Loucy (cell line): Measurements from ENCODE around the gene TEX14.
A peak's percentile ranks its signal among the peaks of the same experiment; 100 is the strongest.

ENCODE experiments used
- H2AFZ ChIP-seq: fragments of 200-600 bp; sonication (generic); 2 replicates; pipeline ENCODE4 v1.6.0; 2016; ENCODE audit warnings: antibody characterized with exemption, mild to moderate bottlenecking, low read length, moderate library complexity
- H3F3A ChIP-seq: fragments of 200-600 bp; 2 replicates; pipeline ENCODE4 v1.6.0; 2016; ENCODE audit warnings: antibody characterized with exemption, low read depth, mild to moderate bottlenecking
- H3K27me3 ChIP-seq: fragments of 200-600 bp; sonication (generic); 2 replicates; pipeline ENCODE4 v1.6.1; 2014; ENCODE audit warnings: low read length, mild to moderate bottlenecking; ENCODE audit not compliant: insufficient read depth, poor library complexity, severe bottlenecking
- H3K36me3 ChIP-seq: fragments of 200-600 bp; sonication (generic); 2 replicates; pipeline ENCODE4 v1.6.1; 2016; ENCODE audit warnings: low read length; ENCODE audit not compliant: insufficient read depth
- H3K4me1 ChIP-seq: fragments of 200-600 bp; sonication (generic); 2 replicates; pipeline ENCODE4 v1.5.1; 2014; ENCODE audit warnings: low read length, mild to moderate bottlenecking; ENCODE audit not compliant: insufficient read depth, poor library complexity, severe bottlenecking
- H3K4me2 ChIP-seq: fragments of 200-600 bp; sonication (generic); 2 replicates; pipeline ENCODE4 v1.6.0; 2014; ENCODE audit warnings: antibody characterized with exemption, low read length, low read depth, mild to moderate bottlenecking; ENCODE audit not compliant: poor library complexity, severe bottlenecking
- H3K4me3 ChIP-seq: fragments of 200-600 bp; sonication (generic); 2 replicates; pipeline ENCODE4 v1.5.1; 2014; ENCODE audit warnings: low read length, mild to moderate bottlenecking, mixed read lengths; ENCODE audit not compliant: poor library complexity, severe bottlenecking
- H3K79me2 ChIP-seq: fragments of 200-600 bp; sonication (generic); 2 replicates; pipeline ENCODE4 v1.6.1; 2014; ENCODE audit warnings: low read length; ENCODE audit not compliant: insufficient read depth
- H3K9ac ChIP-seq: fragments of 200-600 bp; sonication (generic); 2 replicates; pipeline ENCODE4 v1.6.0; 2014; ENCODE audit warnings: mild to moderate bottlenecking, low read depth, low read length, moderate library complexity; ENCODE audit not compliant: poor library complexity, severe bottlenecking
- H3K9me2 ChIP-seq: fragments of 200-600 bp; sonication (generic); replicated peaks from 2 replicates; pipeline ENCODE4 v1.6.1; 2016; ENCODE audit warnings: low read depth, low read length, mixed read lengths
- H3K9me3 ChIP-seq: fragments of 200-600 bp; sonication (generic); 2 replicates; pipeline ENCODE4 v1.6.1; 2014; ENCODE audit warnings: mild to moderate bottlenecking, antibody characterized with exemption, low read length, low read depth; ENCODE audit not compliant: insufficient read depth
- H4K20me1 ChIP-seq: fragments of 200-600 bp; sonication (generic); 2 replicates; pipeline ENCODE4 v1.6.0; 2014; ENCODE audit warnings: antibody characterized with exemption, low read length, mild to moderate bottlenecking; ENCODE audit not compliant: insufficient read depth, poor library complexity, severe bottlenecking
- CTCF ChIP-seq: fragments of 200-600 bp; sonication (generic); conservative IDR thresholded peaks from 2 replicates; pipeline ENCODE4 v1.5.1; 2014; ENCODE audit warnings: mild to moderate bottlenecking, antibody characterized with exemption, low read length
- EZH2phosphoT487 ChIP-seq: fragments of 200-600 bp; IDR thresholded peaks from 2 replicates; pipeline ENCODE4 v1.6.1; 2018; ENCODE audit warnings: antibody characterized with exemption, mild to moderate bottlenecking, moderate library complexity, borderline replicate concordance

TEX14 gene

GRCh38 chr17:58541249-58541648, 150.6 kb downstream of the TEX14 start:
- Histone ChIP-seq H3K9me3 (no peaks in the 10 kb centered on the region), H3K4me2 (no peak overlapping the region), H4K20me1 (no peaks in the 10 kb centered on the region), H3K4me3 (no peak overlapping the region), H3K79me2 (no peaks in the 10 kb centered on the region), H3K27me3 (no peaks in the 10 kb centered on the region), H3K9ac (no peak overlapping the region), H3K4me1 (peaks cover 8% of the 10 kb centered on the region), H3K9me2 (no peaks in the 10 kb centered on the region), H2AFZ (no peak overlapping the region), H3K36me3 (no peaks in the 10 kb centered on the region), H3F3A (no peaks in the 10 kb centered on the region)
- peak; percentile 62 for TF ChIP-seq CTCF
- no peak for TF ChIP-seq EZH2phosphoT487

- H3K4me1 ChIP-seq, result peaks cover 8% of the 10 kb centered on the region
- TF ChIP-seq CTCF (no peak), EZH2phosphoT487 (no peak)
- no peak overlapping the region for H3K4me3 ChIP-seq
- no peak overlapping the region for H3K4me2 ChIP-seq
- no peaks in the 10 kb centered on the region for H4K20me1 ChIP-seq
- H3K27me3 ChIP-seq, result no peaks in the 10 kb centered on the region
- no peaks in the 10 kb centered on the region for H3K9me3 ChIP-seq
- H3K79me2 ChIP-seq, result no peaks in the 10 kb centered on the region
- H3K36me3 ChIP-seq, result no peaks in the 10 kb centered on the region
- no peak overlapping the region; the same call in 1 of the 2 replicates for H2AFZ ChIP-seq
- no peak overlapping the region for H3K9ac ChIP-seq
- no peaks in the 10 kb centered on the region for H3K9me2 ChIP-seq
- H3F3A ChIP-seq, result no peaks in the 10 kb centered on the region
Observed at GRCh38 chr17:58539698-58540097, 152.1 kb downstream of the TEX14 start.

GRCh38 chr17:58538811-58539409, 152.9 kb downstream of the TEX14 start:
- Histone ChIP-seq H3K9me3 (no peaks in the 10 kb centered on the region), H3K4me1 (peaks cover 8% of the 10 kb centered on the region), H3K9me2 (no peaks in the 10 kb centered on the region), H3K4me3 (no peak overlapping the region), H3K27me3 (no peaks in the 10 kb centered on the region), H3K9ac (no peak overlapping the region), H3K4me2 (no peak overlapping the region), H3K79me2 (no peaks in the 10 kb centered on the region), H3F3A (no peaks in the 10 kb centered on the region), H3K36me3 (no peaks in the 10 kb centered on the region), H2AFZ (no peak overlapping the region), H4K20me1 (no peaks in the 10 kb centered on the region)
- TF ChIP-seq CTCF (no peak), EZH2phosphoT487 (no peak)
